ENCODE data around the gene NOL6. TPM values are rescaled to one million over a fixed set of nuclear protein-coding genes. Genes with fewer than 3 reads are reported as not detected.
"Not testable (repeated sequence)": the region's sequence is repeated elsewhere in the genome, so short reads cannot be mapped to it uniquely, and the experiment has no call there.

Gene NOL6
- total RNA-seq, 2 experiments from 2014 or later: 38.1 to 39.7 TPM

- intact Hi-C loops (cut with micrococcal nuclease): no loop called here
- ChIA-PET CTCF (interaction anchor here (0.9 to 22.0 kb wide), 6 partner anchors 5 to 86 kb away, joined by 3 to 386 read pairs (median 19); partner anchors contain the start of genes AQP3 and NOL6), POLR2A (interaction anchor here (2.4 kb wide), 1 partner anchor 14 kb away, joined by 7 read pairs; the partner anchor contains the start of gene AQP3)
- no peaks in the 10 kb centered on the region for H3K9me3 Mint-ChIP-seq
- H3K4me1 Mint-ChIP-seq (ENCODE audit: low read depth): peaks cover 33% of the 10 kb centered on the region
- peaks cover 21% of the 10 kb centered on the region for H3K36me3 Mint-ChIP-seq
- no peak for DNase-seq
- H3K27ac Mint-ChIP-seq: no peak overlapping the region
- no peaks in the 10 kb centered on the region for H3K27me3 Mint-ChIP-seq
- H3K4me3 Mint-ChIP-seq: no peak overlapping the region
Measured at GRCh38 chr9:33461492-33461891, 12.2 kb downstream of the NOL6 start.

- peaks cover 15% of the 10 kb centered on the region for H3K36me3 Mint-ChIP-seq
- H3K4me3 Mint-ChIP-seq: no peak overlapping the region
- ChIA-PET POLR2A (interaction anchor here (2.2 to 2.4 kb wide), 2 partner anchors 13 kb away, joined by 7 to 12 read pairs; partner anchors contain the start of genes AQP3 and NOL6), CTCF (interaction anchor here (0.9 to 22.0 kb wide), 5 partner anchors 6 to 86 kb away, joined by 3 to 386 read pairs (median 27); partner anchors contain the start of genes AQP3 and NOL6)
- intact Hi-C loops (cut with micrococcal nuclease): no loop called here
- H3K9me3 Mint-ChIP-seq: no peaks in the 10 kb centered on the region
- no peaks in the 10 kb centered on the region for H3K27me3 Mint-ChIP-seq
- DNase-seq: no peak
- peaks cover 39% of the 10 kb centered on the region for H3K4me1 Mint-ChIP-seq (ENCODE audit: low read depth)
- peak overlapping the region; percentile 33 for H3K27ac Mint-ChIP-seq
Measured at GRCh38 chr9:33460854-33461253, 12.9 kb downstream of the NOL6 start.

GRCh38 chr9:33459115-33459514, 14.6 kb downstream of the NOL6 start:
- peaks cover 4% of the 10 kb centered on the region for H3K36me3 Mint-ChIP-seq
- POLR2A ChIA-PET: interaction anchor here (1.2 to 2.2 kb wide), 3 partner anchors 12 to 14 kb away, joined by 3 to 12 read pairs (median 5); partner anchors contain the start of gene NOL6
- H3K4me3 Mint-ChIP-seq: no peak overlapping the region
- DNase-seq: no peak
- CTCF ChIA-PET: interaction anchor here (2.2 to 22.0 kb wide), 4 partner anchors 8 to 84 kb away, joined by 7 to 386 read pairs (median 206); partner anchors contain the start of genes AQP3 and NOL6
- peak overlapping the region; percentile 89 for H3K27ac Mint-ChIP-seq
- no peaks in the 10 kb centered on the region for H3K9me3 Mint-ChIP-seq
- intact Hi-C loops (cut with micrococcal nuclease): no loop called here
- H3K4me1 Mint-ChIP-seq (ENCODE audit: low read depth): peaks cover 51% of the 10 kb centered on the region
- H3K27me3 Mint-ChIP-seq: no peaks in the 10 kb centered on the region

- intact Hi-C loops (cut with micrococcal nuclease): loop anchor here (1.0 kb wide), 3 partner anchors 12 to 168 kb away; partner anchors contain the start of gene NFX1
- Mint-ChIP-seq H3K4me1 (ENCODE audit: low read depth) (peaks cover 58% of the 10 kb centered on the region), H3K4me3 (peak overlapping the region; percentile 13), H3K9me3 (no peaks in the 10 kb centered on the region), H3K27me3 (no peaks in the 10 kb centered on the region), H3K36me3 (peaks cover 4% of the 10 kb centered on the region), H3K27ac (peak overlapping the region; percentile 89)
- ChIA-PET POLR2A (interaction anchor here (0.7 to 1.5 kb wide), 4 partner anchors 12 to 51 kb away, joined by 3 to 5 read pairs (median 4); no protein-coding TSS in a partner anchor), CTCF (interaction anchor here (2.2 to 22.0 kb wide), 4 partner anchors 7 to 83 kb away, joined by 7 to 386 read pairs (median 206); partner anchors contain the start of genes AQP3 and NOL6)
- DNase-seq: peak; percentile 84
Measured at GRCh38 chr9:33458444-33458843, 15.3 kb downstream of the NOL6 start.

GRCh38 chr9:33455945-33456344, 17.8 kb downstream of the NOL6 start:
- Mint-ChIP-seq H3K4me1 (ENCODE audit: low read depth) (peaks cover 70% of the 10 kb centered on the region), H3K4me3 (peak overlapping the region; percentile 20), H3K27ac (peak overlapping the region; percentile 50), H3K9me3 (no peaks in the 10 kb centered on the region), H3K36me3 (no peaks in the 10 kb centered on the region), H3K27me3 (no peaks in the 10 kb centered on the region)
- CTCF ChIA-PET: interaction anchor here (0.7 to 22.0 kb wide), 2 partner anchors 9 to 11 kb away, joined by 3 to 386 read pairs; partner anchors contain the start of genes AQP3 and NOL6
- DNase-seq: peak; percentile 34
- POLR2A ChIA-PET: interaction anchor here (0.7 to 0.9 kb wide), 2 partner anchors 9 to 40 kb away, joined by 3 read pairs; partner anchors contain the start of gene AQP3
- intact Hi-C loops (cut with micrococcal nuclease): no loop called here

GRCh38 chr9:33455456-33455855, 18.3 kb downstream of the NOL6 start:
- CTCF ChIA-PET: interaction anchor here (22.0 kb wide), 1 partner anchor 11 kb away, joined by 386 read pairs; the partner anchor contains the start of gene NOL6
- H3K36me3 Mint-ChIP-seq; H3K4me3 Mint-ChIP-seq; DNase-seq; H3K9me3 Mint-ChIP-seq; H3K27me3 Mint-ChIP-seq; intact Hi-C loops (cut with micrococcal nuclease): not testable (repeated sequence)
- Mint-ChIP-seq H3K27ac (peak overlapping the region; percentile 50), H3K4me1 (ENCODE audit: low read depth) (peaks cover 73% of the 10 kb centered on the region)
- POLR2A ChIA-PET: interaction anchor here (0.7 to 0.9 kb wide), 2 partner anchors 8 to 40 kb away, joined by 3 read pairs; partner anchors contain the start of gene AQP3

GRCh38 chr9:33454661-33455026, 19.1 kb downstream of the NOL6 start:
- H3K9me3 Mint-ChIP-seq, DNase-seq, POLR2A ChIA-PET, H3K27me3 Mint-ChIP-seq, H3K36me3 Mint-ChIP-seq, H3K4me3 Mint-ChIP-seq: not testable (repeated sequence)
- peak overlapping the region; percentile 78 for H3K27ac Mint-ChIP-seq
- CTCF ChIA-PET: interaction anchor here (1.9 to 22.0 kb wide), 6 partner anchors 11 to 164 kb away, joined by 7 to 386 read pairs (median 16); partner anchors contain the start of genes NFX1 and NOL6
- H3K4me1 Mint-ChIP-seq (ENCODE audit: low read depth): peaks cover 71% of the 10 kb centered on the region
- intact Hi-C loops (cut with micrococcal nuclease): loop anchor here (1.0 kb wide), 1 partner anchor 8 kb away; no protein-coding TSS in a partner anchor

GRCh38 chr9:33453999-33454660, 19.6 kb downstream of the NOL6 start:
- CTCF ChIA-PET: interaction anchor here (1.1 to 22.0 kb wide), 10 partner anchors 10 to 164 kb away, joined by 4 to 386 read pairs (median 13); partner anchors contain the start of genes NFX1 and NOL6
- Mint-ChIP-seq H3K27me3 (no peaks in the 10 kb centered on the region), H3K4me1 (ENCODE audit: low read depth) (peaks cover 68% of the 10 kb centered on the region), H3K36me3 (no peaks in the 10 kb centered on the region), H3K4me3 (no peak overlapping the region), H3K9me3 (no peaks in the 10 kb centered on the region), H3K27ac (peak overlapping the region; percentile 78)
- POLR2A ChIA-PET: interaction anchor here (0.6 to 1.1 kb wide), 2 partner anchors 13 to 18 kb away, joined by 3 read pairs; no protein-coding TSS in a partner anchor
- intact Hi-C loops (cut with micrococcal nuclease): loop anchor here (1.0 to 2.0 kb wide), 2 partner anchors 8 to 57 kb away; no protein-coding TSS in a partner anchor
- DNase-seq: peak; percentile 44

- Mint-ChIP-seq H3K4me1 (ENCODE audit: low read depth) (peaks cover 63% of the 10 kb centered on the region), H3K27ac (peak overlapping the region; percentile 78), H3K4me3 (peak overlapping the region; percentile 36), H3K9me3 (no peaks in the 10 kb centered on the region), H3K36me3 (no peaks in the 10 kb centered on the region), H3K27me3 (no peaks in the 10 kb centered on the region)
- DNase-seq: peak; percentile 61
- intact Hi-C loops (cut with micrococcal nuclease): loop anchor here (2.0 kb wide), 1 partner anchor 57 kb away; no protein-coding TSS in a partner anchor
- ChIA-PET POLR2A (interaction anchor here (0.6 to 1.1 kb wide), 3 partner anchors 12 to 20 kb away, joined by 3 read pairs; partner anchors contain the start of gene NOL6), CTCF (interaction anchor here (0.6 to 22.0 kb wide), 18 partner anchors 10 to 171 kb away, joined by 3 to 386 read pairs (median 8); partner anchors contain the start of genes NFX1 and NOL6)
Measured at GRCh38 chr9:33453286-33453860, 20.4 kb downstream of the NOL6 start.

- Mint-ChIP-seq H3K9me3 (no peaks in the 10 kb centered on the region), H3K4me3 (peak overlapping the region; percentile 20), H3K27me3 (no peaks in the 10 kb centered on the region), H3K36me3 (no peaks in the 10 kb centered on the region), H3K27ac (peak overlapping the region; percentile 78), H3K4me1 (ENCODE audit: low read depth) (peaks cover 65% of the 10 kb centered on the region)
- POLR2A ChIA-PET: interaction anchor here (1.0 kb wide), 1 partner anchor 21 kb away, joined by 3 read pairs; the partner anchor contains the start of gene NOL6
- CTCF ChIA-PET: interaction anchor here (0.6 to 22.0 kb wide), 18 partner anchors 9 to 171 kb away, joined by 3 to 386 read pairs (median 8); partner anchors contain the start of genes NFX1 and NOL6
- intact Hi-C loops (cut with micrococcal nuclease): loop anchor here (2.0 kb wide), 1 partner anchor 58 kb away; no protein-coding TSS in a partner anchor
- peak; percentile 79 for DNase-seq
Measured at GRCh38 chr9:33452828-33453271, 20.9 kb downstream of the NOL6 start.

- no peaks in the 10 kb centered on the region for H3K36me3 Mint-ChIP-seq
- ChIA-PET POLR2A (no interaction called here), CTCF (interaction anchor here (1.4 to 22.0 kb wide), 4 partner anchors 16 to 164 kb away, joined by 4 to 386 read pairs (median 114); partner anchors contain the start of gene NOL6)
- intact Hi-C loops (cut with micrococcal nuclease): no loop called here
- no peak for DNase-seq
- no peaks in the 10 kb centered on the region for H3K27me3 Mint-ChIP-seq
- H3K27ac Mint-ChIP-seq: peak overlapping the region; percentile 16
- no peak overlapping the region for H3K4me3 Mint-ChIP-seq
- peaks cover 64% of the 10 kb centered on the region for H3K4me1 Mint-ChIP-seq (ENCODE audit: low read depth)
- no peaks in the 10 kb centered on the region for H3K9me3 Mint-ChIP-seq
Measured at GRCh38 chr9:33450621-33451146, 23.0 kb downstream of the NOL6 start.
